Measurements from ENCODE around the gene CACNB2. TPM values are rescaled to one million over a fixed set of nuclear protein-coding genes. Genes with fewer than 3 reads are reported as not detected.

Gene CACNB2
- total and polyA plus RNA-seq, 2 of the 13 experiments (the other 11 are each of a cell fraction or from before 2014, with no cell fraction given), result not detected

GRCh38 chr10:18203471-18203870 is 63.2 kb downstream of the CACNB2 start (continued):
- TF ChIP-seq ZFP37 (CRISPR knock-in tag; IDR thresholded peaks at IDR 0.05; ENCODE audit: borderline replicate concordance), result no peak
- no peak for TF ChIP-seq LCORL (IDR thresholded peaks at IDR 0.05)
- TF ChIP-seq LCORL (CRISPR knock-in tag; IDR thresholded peaks at IDR 0.05), result no peak

GRCh38 chr10:18204039-18204835 is 64.0 kb downstream of the CACNB2 start:
- CTCF ChIA-PET (ENCODE audit: low intra/inter-chr PET ratio, low total read pairs), result no interaction called here
- no peak overlapping the region for H3K4me2 ChIP-seq (ENCODE audit: low read depth, low read length)
- in situ Hi-C loops (cut with HindIII; ENCODE audit: extremely low pct_ligation_motif_present, low pct_unique_long_range_greater_than_20kb) (no loop called here), intact Hi-C loops (cut with micrococcal nuclease; ENCODE audit: unreplicated experiment) (no loop called here)
- ATAC-seq, result no peak
- TF ChIP-seq ZNF576 (CRISPR knock-in tag; IDR thresholded peaks at IDR 0.05) (no peak), ZMYM3 (CRISPR knock-in tag; IDR thresholded peaks at IDR 0.05) (no peak)
- no peak overlapping the region for H3K9ac ChIP-seq (ENCODE audit: insufficient read depth, low read depth, low read length)
- H3K79me2 ChIP-seq (ENCODE audit: insufficient read depth, low read length), result no peaks in the 10 kb centered on the region
- no peaks in the 10 kb centered on the region for H3K36me3 ChIP-seq (replicated peaks in 1 of 2; ENCODE audit: control insufficient read depth in 1 of 2, insufficient read depth in 2 of 2, low read length in 2 of 2)
- no TSS peak for BruUV-seq (replicated peaks)
- no peak overlapping the region for H2AFZ ChIP-seq (ENCODE audit: low read length)
- no peaks in the 10 kb centered on the region; a peak in 1 of 5 replicates for H3K27me3 ChIP-seq (ENCODE audit: control insufficient read depth in 1 of 2, insufficient read depth in 2 of 2, low read length in 2 of 2)
- WGBS (ENCODE audit: low lambda C conversion rate), result 1% methylated on average over 6 of the region's 6 CpGs
- H3K4me3 ChIP-seq (replicated peaks in 1 of 3; ENCODE audit: insufficient read depth in 1 of 3, low read depth in 2 of 3, low read length in 3 of 3), result no peak overlapping the region
- POLR2A ChIA-PET, result no interaction called here
- FAIRE-seq, result no peak
- H3K27ac ChIP-seq (ENCODE audit: extremely low read length, insufficient read depth, low read length), result no peak overlapping the region
- DNase-seq (ENCODE audit: low spot score), result no peak
- H3K4me1 ChIP-seq (ENCODE audit: insufficient read depth, low read length), result no peaks in the 10 kb centered on the region
- no peaks in the 10 kb centered on the region for H4K20me1 ChIP-seq (ENCODE audit: insufficient read depth, low read length)
- no peaks in the 10 kb centered on the region for H3K9me3 ChIP-seq (ENCODE audit: low read length)
